SK-N-SH (cell line): ENCODE measurements around the gene SEPTIN2. TPM values are rescaled to one million over a fixed set of nuclear protein-coding genes. Genes with fewer than 3 reads are reported as not detected.

Source experiments
- CTCF ChIA-PET: fragments of 300-600, 350-600 bp; formaldehyde crosslinking; extraction: SDS; loops from one replicate; lab custom pipeline; 2021; lab: Yijun Ruan, JAX
- POLR2A ChIA-PET: fragments of 350-600 bp; sonication (Branson Sonifier 250); formaldehyde crosslinking; extraction: SDS; loops from one replicate; lab custom pipeline; 2020; ENCODE audit warnings: antibody characterized with exemption, inconsistent platforms; lab: Yijun Ruan, JAX
- DNase-seq: peaks from one replicate; pipeline ENCODE4 v3.0.0; 2012
- H2AFZ ChIP-seq: fragments of 200-600 bp; sonication (generic); 2 replicates; pipeline ENCODE4 v1.8.1; 2016; ENCODE audit warnings: antibody characterized with exemption, mild to moderate bottlenecking, low read depth
- H3F3A ChIP-seq: fragments of 200-600 bp; sonication (generic); replicated peaks from 2 replicates; pipeline ENCODE3; 2016; ENCODE audit warnings: antibody characterized with exemption, mild to moderate bottlenecking; ENCODE audit not compliant: insufficient read depth
- H3K27ac ChIP-seq, 2 experiments: fragments of 200-500 bp in 1 of 2; fragments of 200-600 bp in 1 of 2; sonication (Bioruptor generic) in 1 of 2; sonication (generic), shearing (Covaris generic) in 1 of 2; 2 replicates each; pipeline versions ENCODE4 v1.5.1 to v1.6.1; 2014 to 2016; ENCODE audit warnings: low read depth in 2 of 2, inconsistent platforms in 1 of 2, low read length in 1 of 2, mild to moderate bottlenecking in 1 of 2, mixed read lengths in 1 of 2
- H3K27me3 ChIP-seq: fragments of 200-600 bp; sonication (generic), shearing (Covaris generic); 2 replicates; pipeline ENCODE4 v1.6.1; 2016; ENCODE audit warnings: mixed run types; ENCODE audit not compliant: insufficient read depth
- H3K36me3 ChIP-seq, 2 experiments: fragments of 200-500 bp in 1 of 2; fragments of 200-600 bp in 1 of 2; sonication (Bioruptor generic) in 1 of 2; sonication (generic) in 1 of 2; replicated peaks in 1 of 2; 2 replicates each; pipeline versions ENCODE3 to v1.5.1; 2014 to 2016; ENCODE audit warnings: low read length in 1 of 2, mild to moderate bottlenecking in 1 of 2; ENCODE audit not compliant: insufficient read depth in 2 of 2, control insufficient read depth in 1 of 2
- H3K4me1 ChIP-seq, 2 experiments: fragments of 200-500 bp in 1 of 2; fragments of 200-600 bp in 1 of 2; sonication (Bioruptor generic) in 1 of 2; sonication (generic), shearing (Covaris generic) in 1 of 2; 2 replicates each; pipeline versions ENCODE4 v1.5.1 to v1.6.1; 2014 to 2016; ENCODE audit warnings: low read depth in 1 of 2, low read length in 1 of 2, mixed run types in 1 of 2; ENCODE audit not compliant: insufficient read depth in 2 of 2, control insufficient read depth in 1 of 2
- H3K4me2 ChIP-seq: fragments of 200-600 bp; sonication (generic), shearing (Covaris generic); 2 replicates; pipeline ENCODE4 v1.6.1; 2017; ENCODE audit warnings: mixed run types
- H3K4me3 ChIP-seq, 2 experiments: fragments of 200-500 bp in 1 of 2; fragments of 200-600 bp in 1 of 2; sonication (Bioruptor generic) in 1 of 2; sonication (generic), shearing (Covaris generic) in 1 of 2; 2 replicates each; pipeline versions ENCODE4 v1.5.1 to v1.8.1; 2014 to 2016; ENCODE audit warnings: low read depth in 2 of 2, inconsistent platforms in 1 of 2, low read length in 1 of 2, mild to moderate bottlenecking in 1 of 2, mixed read lengths in 1 of 2, moderate library complexity in 1 of 2
- H3K79me2 ChIP-seq: fragments of 200-600 bp; sonication (generic); 2 replicates; pipeline ENCODE4 v1.8.1; 2017; ENCODE audit warnings: mild to moderate bottlenecking; ENCODE audit not compliant: insufficient read depth
- H3K9ac ChIP-seq: fragments of 200-600 bp; sonication (generic); 2 replicates; pipeline ENCODE4 v1.6.1; 2017; ENCODE audit warnings: mixed run types
- H3K9me2 ChIP-seq: fragments of 200-600 bp; sonication (generic); 2 replicates; pipeline ENCODE4 v1.6.1; 2017; ENCODE audit warnings: mixed run types
- H3K9me3 ChIP-seq: fragments of 200-600 bp; sonication (generic); 2 replicates; pipeline ENCODE4 v1.6.1; 2017; ENCODE audit warnings: mixed run types, mild to moderate bottlenecking, moderate library complexity
- H4K20me1 ChIP-seq: fragments of 200-600 bp; sonication (generic); 2 replicates; pipeline ENCODE4 v1.6.1; 2017; ENCODE audit warnings: mild to moderate bottlenecking, mixed run types; ENCODE audit not compliant: insufficient read depth
- CTCF ChIP-seq: fragments of 200-600 bp; sonication (generic); IDR thresholded peaks from 2 replicates; pipeline ENCODE4 v1.6.1; 2017; ENCODE audit warnings: antibody characterized with exemption, mild to moderate bottlenecking, moderate library complexity
- EP300 ChIP-seq, 2 experiments: IDR thresholded peaks; 2 replicates each; pipeline versions ENCODE4 v1.4.0 to v1.6.1; 2012; ENCODE audit warnings: borderline replicate concordance in 1 of 2, low read depth in 1 of 2, low read length in 1 of 2
- JUND ChIP-seq: IDR thresholded peaks from 2 replicates; pipeline ENCODE4 v1.4.0; 2012
- MAX ChIP-seq: IDR thresholded peaks from 2 replicates; pipeline ENCODE4 v1.4.0; 2012; ENCODE audit warnings: low read depth
- NFIC ChIP-seq: IDR thresholded peaks from 2 replicates; pipeline ENCODE4 v1.4.0; 2012; ENCODE audit warnings: borderline replicate concordance
- POLR2AphosphoS5 ChIP-seq: IDR thresholded peaks from 2 replicates; pipeline ENCODE4 v1.6.1; 2012; ENCODE audit warnings: low read depth, low read length
- RAD21 ChIP-seq: IDR thresholded peaks from 2 replicates; pipeline ENCODE4 v1.6.1; 2012; ENCODE audit warnings: mild to moderate bottlenecking, low read length
- REST ChIP-seq: IDR thresholded peaks from 2 replicates; pipeline ENCODE4 v1.6.1; 2012; ENCODE audit warnings: mild to moderate bottlenecking, low read depth, low read length, moderate library complexity
- RFX5 ChIP-seq: IDR thresholded peaks from 2 replicates; pipeline ENCODE4 v1.6.1; 2012; ENCODE audit warnings: mild to moderate bottlenecking, improper control_type of control experiment, low read length
- SMC3 ChIP-seq: IDR thresholded peaks from 2 replicates; pipeline ENCODE4 v1.6.1; 2012; ENCODE audit warnings: low read depth, low read length, improper control_type of control experiment
- TAF1 ChIP-seq: IDR thresholded peaks from 2 replicates; pipeline ENCODE4 v1.6.1; 2012; ENCODE audit warnings: low read depth, mild to moderate bottlenecking, low read length, moderate library complexity, borderline replicate concordance
- USF1 ChIP-seq: IDR thresholded peaks from 2 replicates; pipeline ENCODE4 v1.4.0; 2012; ENCODE audit warnings: low read depth, borderline replicate concordance
- WGBS: methylation state at CpG from one replicate; pipeline ENCODE4 v1.1.6; 2017; ENCODE audit warnings: low lambda C conversion rate; 5-methylcytosine and 5-hydroxymethylcytosine counted together
- polyA plus RNA-seq, 3 experiments: library from polyadenylated mRNA; depleted of rRNA; stranded (reverse); fragments of >200 nt; gene quantifications; 2 replicates each; pipeline ENCODE4 v1.2.3, GENCODE V29; 2012
- TF ChIP-seq, protein P1 (sequence below): fragments of 150-350 bp; IDR thresholded peaks from 2 replicates; pipeline ENCODE4 v1.6.1; 2016; ENCODE audit warnings: mild to moderate bottlenecking, low read depth, low read length
- TF ChIP-seq, protein P2 (sequence below): IDR thresholded peaks from 2 replicates; pipeline ENCODE4; 2012

The SEPTIN2 gene
- polyA plus RNA-seq, 1 of the 3 experiments (the other 2 are of a cell fraction): 226 TPM

DNA sequence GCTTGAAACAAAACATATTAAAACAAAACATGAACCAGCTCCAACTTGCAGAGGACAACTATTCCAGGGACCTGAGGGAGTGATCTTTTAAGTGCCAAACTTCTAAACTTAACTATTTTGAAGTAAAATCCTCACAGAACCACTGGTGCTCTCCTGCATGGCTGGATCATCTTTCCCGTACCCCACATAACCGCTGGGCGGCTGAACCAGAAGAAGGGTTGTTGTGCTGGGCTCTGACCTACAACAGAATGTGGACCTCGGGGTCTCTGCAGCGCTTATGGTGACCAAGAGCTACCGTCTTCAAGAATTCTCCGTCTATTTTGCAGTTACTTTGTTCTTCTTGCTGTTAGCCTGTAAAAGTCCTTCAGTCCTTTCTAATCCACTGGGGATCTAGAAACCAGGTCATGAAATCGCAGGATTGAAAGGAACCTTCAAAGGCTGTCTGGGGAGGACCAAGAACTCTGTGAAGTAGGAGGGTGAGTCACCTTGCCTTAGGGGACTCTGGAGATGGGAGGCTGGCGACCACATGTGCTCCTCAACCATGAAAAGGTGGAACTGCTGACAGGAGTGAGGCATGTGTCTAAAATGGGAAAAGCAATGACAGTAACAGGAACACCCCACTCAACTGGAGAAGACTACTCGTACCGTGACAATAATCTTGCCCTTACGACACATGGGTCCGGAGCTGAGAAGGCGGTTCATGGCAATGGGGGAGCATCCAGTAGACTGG is 46.8 kb upstream of the SEPTIN2 start:
- H3K9me3 ChIP-seq: no peaks in the 10 kb centered on the region
- CTCF ChIA-PET: interaction anchor here (1.6 to 2.0 kb wide), 2 partner anchors 11 to 47 kb away, joined by 7 to 8 read pairs; partner anchors contain the start of genes HDLBP and SEPTIN2
- H3K79me2 ChIP-seq: peaks cover 96% of the 10 kb centered on the region
- no peak for DNase-seq
- H3K36me3 ChIP-seq: peaks cover 30 to 43% of the 10 kb centered on the region in 2 experiments
- H3K27me3 ChIP-seq: no peaks in the 10 kb centered on the region
- no peaks in the 10 kb centered on the region for H3K9me2 ChIP-seq
- no peak overlapping the region for H3K9ac ChIP-seq
- no peak overlapping the region; a peak in 2 of 4 replicates for H3K27ac ChIP-seq
- peaks cover 6% of the 10 kb centered on the region for H3F3A ChIP-seq
- POLR2A ChIA-PET: no interaction called here
- no peak overlapping the region for H2AFZ ChIP-seq
- H3K4me3 ChIP-seq: no peak overlapping the region
- 0 out of 2 replicates have a peak overlapping the region, but pooled peaks have one; percentile 93 for H3K4me2 ChIP-seq
- H3K4me1 ChIP-seq: peaks cover 19 to 36% of the 10 kb centered on the region in 2 experiments; a peak in 3 of 4 replicates
- TF ChIP-seq REST: no peak
- TF ChIP-seq MAX: no peak
- TF ChIP-seq SMC3: no peak
- no peak for TF ChIP-seq POLR2AphosphoS5
- no peak for TF ChIP-seq USF1
- TF ChIP-seq, protein P1, sequence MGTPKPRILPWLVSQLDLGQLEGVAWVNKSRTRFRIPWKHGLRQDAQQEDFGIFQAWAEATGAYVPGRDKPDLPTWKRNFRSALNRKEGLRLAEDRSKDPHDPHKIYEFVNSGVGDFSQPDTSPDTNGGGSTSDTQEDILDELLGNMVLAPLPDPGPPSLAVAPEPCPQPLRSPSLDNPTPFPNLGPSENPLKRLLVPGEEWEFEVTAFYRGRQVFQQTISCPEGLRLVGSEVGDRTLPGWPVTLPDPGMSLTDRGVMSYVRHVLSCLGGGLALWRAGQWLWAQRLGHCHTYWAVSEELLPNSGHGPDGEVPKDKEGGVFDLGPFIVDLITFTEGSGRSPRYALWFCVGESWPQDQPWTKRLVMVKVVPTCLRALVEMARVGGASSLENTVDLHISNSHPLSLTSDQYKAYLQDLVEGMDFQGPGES: no peak
- no peak for TF ChIP-seq RAD21
- TF ChIP-seq JUND: no peak
- TF ChIP-seq EP300 (IDR thresholded peaks at IDR 0.05; ENCODE audit: borderline replicate concordance in 1 of 2, low read depth in 1 of 2, low read length in 1 of 2): no peak
- TF ChIP-seq, protein P2, sequence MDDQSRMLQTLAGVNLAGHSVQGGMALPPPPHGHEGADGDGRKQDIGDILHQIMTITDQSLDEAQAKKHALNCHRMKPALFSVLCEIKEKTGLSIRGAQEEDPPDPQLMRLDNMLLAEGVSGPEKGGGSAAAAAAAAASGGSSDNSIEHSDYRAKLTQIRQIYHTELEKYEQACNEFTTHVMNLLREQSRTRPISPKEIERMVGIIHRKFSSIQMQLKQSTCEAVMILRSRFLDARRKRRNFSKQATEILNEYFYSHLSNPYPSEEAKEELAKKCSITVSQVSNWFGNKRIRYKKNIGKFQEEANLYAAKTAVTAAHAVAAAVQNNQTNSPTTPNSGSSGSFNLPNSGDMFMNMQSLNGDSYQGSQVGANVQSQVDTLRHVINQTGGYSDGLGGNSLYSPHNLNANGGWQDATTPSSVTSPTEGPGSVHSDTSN: no peak
- no peak for TF ChIP-seq CTCF
- TF ChIP-seq NFIC: no peak
- no peak for TF ChIP-seq TAF1
- TF ChIP-seq RFX5: no peak
- H4K20me1 ChIP-seq: peaks cover 77% of the 10 kb centered on the region
- 92% methylated on average over 14 of the region's 14 CpGs for WGBS
